ENCODE measurements around the gene MIAT.

DNA sequence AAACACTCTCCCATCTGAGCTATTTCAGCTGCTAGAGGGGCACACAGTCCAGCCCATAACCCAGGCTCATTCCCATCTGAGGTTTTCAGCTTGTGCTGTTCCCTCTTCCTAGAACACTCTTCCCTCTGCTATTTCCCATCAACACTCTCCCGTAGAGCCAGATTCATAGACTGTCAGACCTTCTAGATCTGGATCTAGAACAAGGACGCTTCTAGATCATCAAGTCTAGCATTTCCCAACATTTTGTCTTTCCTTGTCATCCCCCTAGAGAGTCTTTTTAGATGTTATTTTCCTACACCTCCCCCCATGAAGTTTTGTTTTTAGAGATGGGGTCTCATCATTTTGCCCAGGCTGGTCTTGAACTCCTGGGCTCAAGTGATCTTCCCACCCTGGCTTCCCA lies 22.3 kb upstream of the MIAT start:
- TF ChIP-seq, protein P1, sequence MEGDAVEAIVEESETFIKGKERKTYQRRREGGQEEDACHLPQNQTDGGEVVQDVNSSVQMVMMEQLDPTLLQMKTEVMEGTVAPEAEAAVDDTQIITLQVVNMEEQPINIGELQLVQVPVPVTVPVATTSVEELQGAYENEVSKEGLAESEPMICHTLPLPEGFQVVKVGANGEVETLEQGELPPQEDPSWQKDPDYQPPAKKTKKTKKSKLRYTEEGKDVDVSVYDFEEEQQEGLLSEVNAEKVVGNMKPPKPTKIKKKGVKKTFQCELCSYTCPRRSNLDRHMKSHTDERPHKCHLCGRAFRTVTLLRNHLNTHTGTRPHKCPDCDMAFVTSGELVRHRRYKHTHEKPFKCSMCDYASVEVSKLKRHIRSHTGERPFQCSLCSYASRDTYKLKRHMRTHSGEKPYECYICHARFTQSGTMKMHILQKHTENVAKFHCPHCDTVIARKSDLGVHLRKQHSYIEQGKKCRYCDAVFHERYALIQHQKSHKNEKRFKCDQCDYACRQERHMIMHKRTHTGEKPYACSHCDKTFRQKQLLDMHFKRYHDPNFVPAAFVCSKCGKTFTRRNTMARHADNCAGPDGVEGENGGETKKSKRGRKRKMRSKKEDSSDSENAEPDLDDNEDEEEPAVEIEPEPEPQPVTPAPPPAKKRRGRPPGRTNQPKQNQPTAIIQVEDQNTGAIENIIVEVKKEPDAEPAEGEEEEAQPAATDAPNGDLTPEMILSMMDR (IDR thresholded peaks at IDR 0.05; ENCODE audit: low read length): no peak
- no peak for TF ChIP-seq EZH2phosphoT487 (IDR thresholded peaks at IDR 0.05; ENCODE audit: low read length)
- TF ChIP-seq EZH2 (optimal IDR thresholded peaks at IDR 0.05; ENCODE audit: low read depth, low read length): no peak
